Activated CD4-positive, alpha-beta T cell treated with anti-CD3 and anti-CD28 coated beads, Interleukin-2, amount 50 U/mL, for 48 hours (primary cell): ENCODE results near the gene MTMR3.
A peak's percentile ranks its signal among the peaks of the same experiment; 100 is the strongest.

Experiments
- DNase-seq, 2 experiments: peaks; one replicate each; pipeline ENCODE4 v3.0.0-alpha.2; 2020

The MTMR3 gene

GRCh38 chr22:29871684-29872083 lies 11.3 kb upstream of the MTMR3 start:
- no peak for DNase-seq

DNA sequence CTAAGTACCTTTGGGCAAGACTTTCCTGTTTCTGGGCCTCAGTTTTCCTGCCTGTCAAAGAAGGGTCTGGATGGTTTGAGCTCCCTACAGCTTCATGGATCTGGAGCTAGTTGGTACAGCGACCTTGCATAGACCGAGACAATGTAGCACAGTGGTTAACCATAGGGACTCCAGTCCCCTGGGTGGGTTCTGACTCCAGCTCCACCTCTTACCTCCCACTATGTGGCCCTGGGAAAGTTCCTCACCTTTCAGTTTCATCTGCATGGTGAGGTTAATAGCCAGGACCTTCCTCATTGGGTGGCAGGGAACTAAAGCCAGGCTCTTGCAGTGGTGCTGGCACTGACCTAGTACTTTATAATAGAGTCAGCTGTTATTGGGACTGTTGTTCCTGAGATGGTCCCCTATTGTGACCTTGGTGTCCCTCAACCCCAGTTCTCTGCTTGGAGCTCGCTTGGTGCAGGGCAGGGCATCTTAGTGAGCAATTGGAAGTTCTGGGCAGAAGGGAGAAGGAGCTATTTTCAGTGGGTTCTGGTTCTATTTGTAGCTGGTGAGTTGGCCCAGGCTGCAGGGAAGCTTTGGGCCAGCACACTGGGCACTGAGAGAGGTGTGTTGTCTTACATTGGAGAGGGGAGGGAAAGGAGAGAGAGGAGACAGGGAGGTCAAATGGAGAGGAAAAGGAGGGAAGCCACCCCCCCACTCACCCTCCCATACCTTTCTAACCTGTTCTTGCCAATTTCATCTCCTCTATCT lies 10.7 kb upstream of the MTMR3 start:
- no peak for DNase-seq

DNA sequence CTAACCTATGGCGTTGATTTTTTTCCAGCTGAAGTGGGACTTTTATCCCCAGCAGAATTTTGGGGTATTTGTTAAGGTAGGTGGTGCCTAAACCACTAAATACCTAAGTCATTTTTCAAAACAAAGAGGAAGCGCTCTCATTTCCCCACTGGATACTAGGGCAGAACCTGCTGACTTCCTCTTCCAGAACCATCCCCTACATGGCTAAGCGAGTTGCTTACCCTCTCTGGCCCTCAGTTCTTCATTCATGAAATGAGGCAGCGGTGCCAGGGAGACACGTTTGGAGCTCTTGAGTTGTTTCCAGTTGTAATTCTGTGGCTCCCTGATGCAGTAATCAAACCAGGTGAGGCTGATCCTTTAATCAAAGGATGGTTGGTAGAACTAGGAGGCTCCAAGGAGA lies 10.0 kb upstream of the MTMR3 start:
- DNase-seq, result no peak

- DNase-seq, result no peak
Observed at GRCh38 chr22:29873943-29874342, 9.0 kb upstream of the MTMR3 start.

GRCh38 chr22:29877620-29878019 lies 5.4 kb upstream of the MTMR3 start:
- no peak for DNase-seq

DNA sequence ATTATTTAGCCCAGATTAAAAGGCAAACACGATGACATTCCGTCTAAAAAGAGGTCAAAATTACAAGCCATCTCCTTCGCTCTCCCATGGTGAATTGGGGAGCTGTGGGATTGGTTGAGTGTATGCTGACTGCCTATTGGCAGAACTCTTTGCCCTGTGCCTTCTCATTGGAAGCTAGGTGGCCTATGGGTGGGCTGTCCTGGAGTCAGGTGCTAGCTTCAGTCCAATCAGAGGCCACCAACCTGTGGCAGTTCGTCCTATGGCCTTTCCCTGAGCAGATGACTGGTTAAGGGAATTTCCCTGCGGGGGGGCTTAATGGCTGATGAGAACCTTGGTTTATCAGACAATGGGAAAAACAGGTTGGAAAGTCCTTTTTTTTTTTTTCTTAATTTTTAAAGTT lies 3.2 kb upstream of the MTMR3 start:
- peak in 1 of 2 experiments; percentile 7 for DNase-seq

GRCh38 chr22:29882716-29883044 lies 294 bp upstream of the MTMR3 start:
- DNase-seq, result no peak

- DNase-seq, result no peak
Observed at GRCh38 chr22:29883775-29884097, 762 bp downstream of the MTMR3 start.

DNA sequence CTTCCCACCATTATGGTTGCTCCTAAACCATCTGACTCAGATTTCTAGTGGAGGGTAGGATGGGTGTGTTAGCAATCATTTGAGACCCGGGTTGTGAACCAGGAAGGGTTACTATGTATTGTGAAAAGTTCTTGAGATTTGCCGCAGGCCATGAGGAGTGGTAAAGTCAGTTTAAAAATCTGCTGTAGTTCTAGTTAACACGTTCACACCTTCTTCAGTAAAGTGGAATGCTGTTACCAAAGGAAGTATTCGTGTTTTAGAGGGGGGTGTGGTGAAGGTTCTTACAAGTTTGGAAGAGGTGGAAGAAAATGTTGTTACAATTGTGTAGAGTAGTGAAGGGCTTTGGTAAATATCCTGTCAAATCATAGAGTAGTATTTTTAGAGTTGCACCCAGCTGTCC lies 2.6 kb downstream of the MTMR3 start:
- DNase-seq, result no peak

- no peak for DNase-seq
Observed at GRCh38 chr22:29886596-29886995, 3.6 kb downstream of the MTMR3 start.

DNA sequence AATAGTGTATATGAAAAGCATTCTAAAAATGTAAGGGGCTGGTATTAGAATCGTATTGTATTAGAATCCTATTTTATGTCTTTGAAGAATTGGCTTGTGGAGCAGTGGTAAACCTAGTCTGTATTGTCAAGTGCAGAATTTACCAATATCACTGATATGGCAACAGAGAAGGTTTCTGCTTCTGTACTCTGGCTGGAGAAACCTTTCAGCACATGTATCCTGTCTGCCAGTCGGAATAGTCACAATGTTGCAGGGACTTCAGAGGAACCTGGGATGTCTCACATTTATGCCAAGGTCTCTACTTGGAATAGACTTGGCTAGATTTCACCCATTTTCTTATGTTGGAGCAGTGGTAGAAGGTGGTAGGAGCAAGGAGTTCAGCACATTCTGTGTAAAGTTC lies 4.4 kb downstream of the MTMR3 start:
- no peak for DNase-seq

DNA sequence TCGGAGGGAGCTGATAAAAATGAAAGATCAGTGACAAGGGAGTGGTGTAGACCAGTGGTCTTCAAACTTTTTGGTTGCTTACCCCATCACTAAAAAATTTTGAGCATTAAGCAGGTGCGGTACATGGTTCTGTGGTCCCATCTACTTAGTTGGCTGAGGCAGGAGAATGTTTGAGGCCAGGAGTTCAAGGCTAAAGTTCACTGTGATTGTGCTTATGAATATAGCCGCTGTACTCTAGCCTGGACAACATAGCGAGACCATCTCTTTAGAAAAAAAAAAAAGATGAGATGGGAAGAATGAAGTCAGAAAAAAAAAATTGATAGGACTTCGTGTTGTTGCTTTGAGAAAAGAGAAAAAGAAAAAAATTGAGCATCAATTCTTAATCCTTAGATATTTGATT lies 7.8 kb downstream of the MTMR3 start:
- no peak for DNase-seq

DNA sequence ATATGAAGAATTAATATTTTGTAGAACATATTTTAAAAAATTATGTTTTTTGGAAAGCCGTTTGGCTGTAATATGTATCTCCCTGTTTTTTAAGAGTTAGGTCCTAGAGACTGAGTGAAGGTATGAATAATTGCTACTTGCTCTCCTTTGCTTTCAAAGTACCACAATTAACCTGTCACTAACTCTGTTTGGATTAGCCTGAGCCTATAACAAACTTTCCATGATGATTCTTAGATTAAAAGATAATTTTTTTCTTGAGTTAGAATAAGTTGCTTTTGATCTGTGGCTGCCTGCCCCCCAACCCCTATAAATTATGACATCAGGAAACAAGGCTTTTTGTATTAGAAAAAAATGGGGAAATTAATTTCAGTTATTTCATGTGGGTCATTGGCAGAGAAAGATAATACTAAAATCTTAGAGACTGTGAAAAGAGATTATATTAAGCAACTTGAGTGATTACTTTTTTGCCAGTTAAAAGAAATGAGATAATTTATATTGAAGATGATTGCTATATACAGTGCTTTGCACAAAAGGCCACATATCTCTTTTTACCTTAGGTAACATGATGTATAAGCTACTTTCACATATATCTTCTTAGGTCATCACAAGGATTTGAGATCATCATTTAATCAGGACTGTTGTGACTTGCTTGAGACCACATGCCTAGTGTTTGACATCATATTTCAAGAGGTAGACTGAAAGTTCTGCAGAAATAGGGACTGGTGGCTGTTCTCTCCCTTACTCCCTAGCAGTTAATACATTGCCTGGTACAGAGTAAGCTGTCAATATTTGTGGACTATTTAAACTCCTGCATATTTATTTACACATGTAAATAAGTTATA lies 9.6 kb downstream of the MTMR3 start:
- DNase-seq, result no peak

DNA sequence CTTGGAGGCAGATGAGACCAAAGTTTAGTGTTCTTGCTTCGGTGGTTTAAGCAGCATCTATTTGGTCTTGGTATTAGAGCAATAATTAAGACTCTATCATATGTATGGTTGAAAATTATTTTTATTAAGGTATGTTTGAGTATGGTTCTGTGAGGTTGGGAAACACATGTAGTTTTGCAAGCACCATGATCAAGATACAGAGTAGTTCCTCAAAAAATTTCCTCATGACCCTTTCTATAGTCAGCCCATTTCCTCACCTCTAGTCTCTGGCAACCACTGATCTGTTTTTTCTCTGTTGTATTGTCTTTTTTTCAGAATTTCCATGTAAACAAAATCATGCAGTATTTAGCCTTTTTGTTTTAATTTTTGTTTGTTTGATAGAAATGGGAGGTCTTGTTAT lies 18.4 kb downstream of the MTMR3 start:
- DNase-seq, result no peak

DNA sequence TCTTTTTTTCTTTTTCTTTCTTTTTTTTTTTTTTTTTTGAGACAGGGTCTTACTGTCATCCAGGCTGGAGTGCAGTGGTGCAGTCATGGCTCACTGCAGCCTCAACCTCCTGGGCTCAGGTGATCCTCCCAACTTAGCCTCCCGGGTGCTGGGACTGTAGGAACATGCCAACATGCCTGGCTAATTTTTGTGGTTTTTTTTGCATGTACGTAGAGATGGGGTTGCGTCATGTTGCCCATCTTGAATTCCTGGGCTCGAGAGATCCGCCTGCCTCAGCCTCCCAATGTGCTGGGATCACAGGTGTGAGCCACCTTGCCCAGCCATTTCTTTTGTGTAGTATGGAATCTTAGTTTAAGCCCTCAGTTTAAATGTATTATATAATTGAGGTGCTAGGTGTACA lies 20.4 kb downstream of the MTMR3 start:
- no peak for DNase-seq

DNA sequence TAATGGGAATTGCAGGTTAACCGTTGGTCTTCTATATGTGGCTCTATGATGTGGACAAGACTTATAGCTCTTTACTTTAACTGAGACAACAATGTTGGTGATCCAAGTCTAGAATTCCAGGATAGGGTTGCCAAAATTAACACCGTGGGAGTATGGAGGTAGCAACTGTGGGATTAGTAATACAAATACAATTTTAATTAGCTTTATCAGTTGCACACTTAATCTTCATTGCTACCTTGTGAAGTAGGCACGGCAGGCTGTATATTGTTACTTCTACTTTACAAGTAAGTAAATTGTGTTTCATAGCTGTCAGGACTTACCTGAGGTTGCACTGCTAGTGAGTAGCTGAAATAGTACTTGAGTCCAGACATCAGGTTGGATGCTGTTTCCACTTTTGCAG lies 21.0 kb downstream of the MTMR3 start:
- no peak for DNase-seq

GRCh38 chr22:29907753-29908515 lies 25.0 kb downstream of the MTMR3 start:
- DNase-seq, result peak; percentile 36 to 42

- DNase-seq, result no peak
Observed at GRCh38 chr22:29912141-29912540, 29.2 kb downstream of the MTMR3 start.

- DNase-seq, result no peak
Observed at GRCh38 chr22:29912605-29913398, 29.8 kb downstream of the MTMR3 start.

GRCh38 chr22:29914165-29914564 lies 31.2 kb downstream of the MTMR3 start:
- DNase-seq, result no peak

GRCh38 chr22:29914991-29915533 lies 32.1 kb downstream of the MTMR3 start:
- DNase-seq, result no peak

DNA sequence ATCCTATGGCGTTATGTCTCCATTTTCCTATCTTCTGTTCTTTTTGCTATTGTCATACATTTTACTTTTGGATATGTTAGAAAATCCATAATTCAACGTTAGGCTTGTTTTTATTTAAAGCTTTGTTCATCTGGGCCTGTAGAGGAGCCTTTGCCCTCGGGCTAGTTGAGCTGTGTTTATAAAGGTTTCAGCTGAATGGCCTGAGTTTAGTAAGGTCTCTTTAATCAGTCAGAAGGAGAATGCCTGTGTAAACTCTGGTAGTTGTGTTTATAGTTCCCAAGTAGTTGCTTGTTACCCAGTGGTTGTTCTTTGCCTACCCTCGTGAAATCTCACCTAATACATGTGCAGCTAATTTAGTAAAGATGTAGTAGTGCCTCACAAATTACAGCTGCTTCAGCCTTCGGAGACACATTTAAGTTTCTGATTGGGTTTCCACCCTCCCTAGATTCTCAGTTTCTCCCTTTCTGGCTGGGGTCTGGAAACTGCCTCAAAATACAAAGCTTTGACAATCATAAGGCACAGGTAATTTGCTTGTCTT lies 33.1 kb downstream of the MTMR3 start:
- no peak for DNase-seq
